Stimulated activated CD8-positive, alpha-beta memory T cell treated with anti-CD3 and anti-CD28 coated beads, Interleukin-15, amount 100 ng/mL, for 4 hours (primary cell): Measurements from ENCODE around the gene TEC.

Experiments used
- DNase-seq, 2 donors: peaks; one replicate each; pipeline ENCODE4 v3.0.0-alpha.2; 2020; ENCODE audit warnings: low read depth in 2 of 2

Gene TEC

DNA sequence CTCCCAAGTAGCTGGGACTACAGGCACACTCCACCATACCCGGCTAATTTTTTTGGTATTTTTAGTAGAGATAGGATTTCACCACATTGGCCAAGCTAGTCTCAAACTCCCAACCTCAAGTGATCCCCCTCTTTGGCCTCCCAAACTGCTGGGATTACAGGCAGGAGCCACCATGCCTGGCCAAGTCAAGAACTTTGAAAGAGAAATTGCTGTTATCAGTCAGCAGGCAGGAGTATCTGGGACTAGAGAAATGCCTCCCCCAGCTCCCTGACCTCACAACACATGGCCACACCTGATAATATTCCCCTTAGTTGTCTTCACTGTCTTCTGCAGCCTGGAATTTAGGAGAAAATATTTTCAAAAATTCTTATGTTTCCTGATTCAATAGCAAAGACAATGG lies 143.0 kb downstream of the TEC start:
- no peak for DNase-seq

- DNase-seq: no peak
These were observed 144.8 kb downstream of the TEC start for GRCh38 chr4:48124870-48125269.

DNA sequence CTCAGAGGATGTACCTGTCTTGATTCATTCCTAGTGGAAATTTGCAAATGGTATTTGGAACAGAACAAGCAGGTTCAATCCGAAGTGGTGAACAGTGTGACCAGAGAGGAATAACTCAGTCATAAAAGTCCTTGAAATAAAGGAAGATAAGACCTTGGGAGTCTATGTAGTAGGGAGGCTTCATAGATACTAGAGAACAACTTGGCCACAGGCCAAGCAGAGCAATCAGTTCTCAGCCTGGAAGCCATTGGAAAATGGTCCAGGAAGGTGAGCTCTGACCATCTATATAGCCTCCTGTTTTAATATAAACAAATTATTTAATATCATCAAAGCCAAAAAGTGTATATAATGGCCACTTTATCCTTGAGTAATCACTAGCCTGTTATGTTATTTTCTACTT lies 146.9 kb downstream of the TEC start:
- DNase-seq: no peak

- DNase-seq: no peak
These were observed 148.5 kb downstream of the TEC start for GRCh38 chr4:48121180-48121579.

DNA sequence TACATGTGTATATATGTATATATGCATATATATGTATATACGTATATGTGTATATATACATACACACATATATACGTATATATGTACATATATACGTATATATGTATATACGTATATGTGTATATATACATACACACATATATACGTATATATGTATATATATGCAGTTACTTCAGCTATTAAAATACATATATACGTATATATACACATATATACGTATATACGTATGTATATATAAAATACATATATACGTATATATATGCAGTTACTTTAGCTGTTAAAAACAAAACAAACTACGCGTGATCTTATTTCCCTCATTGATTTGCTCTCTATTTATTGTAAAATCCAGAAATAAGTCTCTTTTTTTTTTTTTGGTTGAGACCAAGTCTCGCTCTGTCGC lies 149.5 kb downstream of the TEC start:
- no peak for DNase-seq

- no peak for DNase-seq
These were observed 150.0 kb downstream of the TEC start for GRCh38 chr4:48119646-48120045.

GRCh38 chr4:48118081-48118480 lies 151.6 kb downstream of the TEC start:
- DNase-seq: no peak

DNA sequence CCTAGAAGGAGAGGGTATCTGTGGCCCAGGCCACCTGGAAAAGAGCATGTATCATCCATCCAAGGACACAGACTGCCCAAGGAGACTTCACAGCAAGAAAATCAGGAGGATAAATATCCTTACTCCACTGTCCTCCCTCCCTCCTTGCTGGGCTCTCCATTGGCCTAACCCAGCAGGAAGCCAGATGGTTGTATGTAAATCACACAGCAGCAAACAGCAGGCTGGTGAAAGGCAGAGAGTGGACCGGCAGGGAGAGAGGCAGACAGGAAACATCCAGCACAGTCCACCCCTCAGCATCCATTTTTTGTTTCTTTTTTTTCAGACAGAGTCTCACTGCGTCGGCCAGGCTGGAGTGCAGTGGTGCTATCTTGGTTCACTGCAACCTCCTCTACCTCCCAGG lies 153.1 kb downstream of the TEC start:
- no peak for DNase-seq

DNA sequence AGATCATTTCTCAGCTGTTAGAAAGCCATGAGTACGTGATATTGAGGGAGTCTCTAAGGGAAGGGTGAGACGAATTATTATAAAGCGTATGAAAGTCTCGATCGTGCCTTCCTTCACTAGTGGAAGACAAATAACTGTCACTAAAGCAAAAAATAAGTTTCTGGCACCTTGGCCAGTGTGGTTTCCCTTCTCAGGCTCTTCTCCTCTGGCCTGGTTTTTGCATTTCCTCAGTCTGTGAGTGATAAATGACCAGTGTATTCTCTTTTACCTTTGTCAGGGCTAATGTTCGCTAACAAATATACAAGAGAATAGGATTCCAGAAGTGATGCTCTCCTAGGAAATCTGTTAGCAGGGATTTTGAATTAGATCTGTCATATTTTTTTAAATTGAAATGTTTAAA lies 155.2 kb downstream of the TEC start:
- no peak for DNase-seq

GRCh38 chr4:48112017-48112667 lies 157.5 kb downstream of the TEC start:
- no peak for DNase-seq

DNA sequence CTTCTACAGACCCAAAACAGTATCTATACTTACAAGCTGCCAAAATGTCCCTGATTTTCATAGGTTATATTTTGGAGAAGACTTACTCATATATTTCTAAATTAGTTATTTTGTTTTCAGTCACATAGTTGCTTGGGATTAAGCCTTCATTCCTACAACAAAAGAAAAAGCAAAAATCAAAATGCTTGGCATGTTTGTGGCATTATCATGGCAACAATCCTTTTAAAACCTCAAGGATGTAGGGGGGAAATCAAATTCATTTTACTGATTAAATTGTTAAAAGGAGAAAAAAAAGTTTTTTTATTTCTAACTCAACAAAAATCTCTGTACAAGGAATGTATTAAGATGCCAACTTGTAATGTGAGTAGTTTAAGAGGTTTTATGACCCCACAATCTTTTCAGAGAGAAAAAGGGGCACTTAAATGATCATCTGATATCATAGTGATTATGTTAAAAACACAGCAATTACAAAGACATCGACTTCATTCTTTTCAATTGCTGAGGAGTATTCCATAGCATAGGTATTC lies 159.1 kb downstream of the TEC start:
- DNase-seq: no peak

DNA sequence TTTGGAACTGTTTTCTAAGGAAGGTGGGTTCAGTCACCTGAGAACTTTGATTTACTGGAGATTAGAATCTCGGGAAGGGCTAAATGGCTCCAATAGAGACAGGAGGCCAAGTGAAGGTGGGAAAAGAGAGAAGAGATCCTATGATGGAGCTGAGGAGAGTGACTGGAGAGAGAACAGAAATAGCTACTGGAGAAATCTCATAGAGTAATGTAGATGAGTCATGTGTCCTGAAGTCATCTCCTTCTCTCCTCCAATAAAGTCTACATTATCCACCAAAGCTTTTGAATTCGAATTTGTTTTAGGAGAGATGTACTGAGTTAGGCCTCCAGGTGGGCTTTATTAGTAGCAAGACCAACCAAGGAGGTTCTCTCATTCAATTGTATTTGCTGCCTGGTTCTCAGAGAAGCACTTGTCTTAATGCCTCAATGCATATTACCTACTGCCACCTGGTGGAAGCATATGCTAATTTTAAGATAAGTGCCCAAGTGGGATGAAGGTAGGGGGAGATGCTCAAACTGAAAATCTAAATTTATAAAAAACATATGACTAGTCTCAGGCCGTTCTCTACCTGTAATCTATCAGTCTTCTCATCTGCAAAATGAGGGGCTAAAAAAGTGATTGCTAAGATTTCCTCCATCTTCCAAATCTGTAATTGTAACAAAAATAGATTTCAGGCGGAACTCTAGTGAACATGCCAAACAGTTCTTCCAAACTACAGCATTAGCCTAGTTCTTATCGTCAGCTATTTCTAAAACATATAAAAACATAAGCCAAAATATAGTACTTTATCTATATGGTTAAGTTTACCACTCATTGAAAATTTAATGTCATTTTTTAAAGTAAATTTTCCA lies 160.0 kb downstream of the TEC start:
- no peak for DNase-seq

DNA sequence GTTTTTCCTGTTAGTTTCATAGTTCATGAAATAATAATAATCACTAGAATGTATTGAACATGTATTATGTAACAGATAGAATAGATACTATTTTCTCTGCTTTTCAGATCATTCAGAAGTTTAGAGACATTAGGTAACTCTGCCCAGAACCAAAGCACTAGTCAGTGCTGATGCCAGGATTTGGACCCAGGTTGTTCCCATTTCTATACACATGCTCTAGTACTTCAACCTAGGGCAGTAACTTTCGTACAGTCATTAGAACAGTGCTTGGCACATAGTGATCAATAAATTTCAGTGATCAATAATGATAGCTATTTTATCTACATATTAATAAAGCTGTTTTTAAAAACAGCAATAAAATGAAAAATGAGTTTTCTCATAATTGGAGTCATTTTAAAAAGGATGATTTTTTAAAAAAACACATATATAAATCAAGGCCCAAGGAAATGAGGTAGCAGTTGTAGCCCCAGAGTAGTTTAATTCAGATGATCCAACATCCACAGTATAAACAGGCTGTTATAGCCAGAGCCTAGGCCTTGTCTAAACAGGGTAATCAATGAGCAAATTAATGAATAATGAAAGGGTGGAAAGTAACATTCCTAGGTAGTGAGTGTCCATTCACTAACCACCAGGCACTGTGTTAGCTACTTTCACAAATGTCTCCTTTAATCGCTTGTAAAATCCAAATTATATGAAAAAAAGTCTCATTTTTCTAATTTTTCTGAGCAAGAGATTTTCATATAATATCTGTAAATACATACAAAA lies 161.1 kb downstream of the TEC start:
- DNase-seq: no peak

GRCh38 chr4:48105230-48105629 lies 164.4 kb downstream of the TEC start:
- no peak for DNase-seq

DNA sequence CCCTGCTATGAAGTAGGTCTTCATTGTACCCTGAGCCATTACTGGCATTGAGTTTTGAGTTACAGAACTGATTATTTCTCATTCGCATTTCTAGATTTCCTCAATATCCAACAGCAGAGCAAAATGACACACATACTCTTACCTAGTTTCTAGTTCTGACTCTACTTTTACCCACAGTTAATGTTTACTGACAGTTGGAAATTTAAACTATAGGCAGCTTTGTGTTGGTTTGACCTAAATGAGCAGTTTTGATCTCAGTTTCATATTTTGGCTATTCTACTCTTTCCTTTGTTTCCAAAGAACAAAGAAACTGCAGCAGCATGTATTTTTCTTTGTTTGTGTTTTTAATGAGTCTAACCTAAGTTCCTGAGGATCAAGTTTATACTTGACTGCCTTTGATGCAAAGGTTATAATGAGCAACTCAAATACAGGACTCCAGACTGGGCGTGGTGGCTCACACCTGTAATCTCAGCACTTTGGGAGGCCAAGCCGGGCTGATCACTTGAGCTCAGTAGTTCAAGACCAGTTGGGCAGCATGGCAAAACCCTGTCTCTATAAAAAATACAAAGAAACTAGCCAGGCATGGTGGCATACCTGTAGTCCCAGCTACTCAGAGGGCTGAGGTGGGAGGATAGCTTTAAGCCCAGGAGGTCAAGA lies 166.0 kb downstream of the TEC start:
- DNase-seq: no peak

GRCh38 chr4:48102303-48102702 lies 167.3 kb downstream of the TEC start:
- no peak for DNase-seq

DNA sequence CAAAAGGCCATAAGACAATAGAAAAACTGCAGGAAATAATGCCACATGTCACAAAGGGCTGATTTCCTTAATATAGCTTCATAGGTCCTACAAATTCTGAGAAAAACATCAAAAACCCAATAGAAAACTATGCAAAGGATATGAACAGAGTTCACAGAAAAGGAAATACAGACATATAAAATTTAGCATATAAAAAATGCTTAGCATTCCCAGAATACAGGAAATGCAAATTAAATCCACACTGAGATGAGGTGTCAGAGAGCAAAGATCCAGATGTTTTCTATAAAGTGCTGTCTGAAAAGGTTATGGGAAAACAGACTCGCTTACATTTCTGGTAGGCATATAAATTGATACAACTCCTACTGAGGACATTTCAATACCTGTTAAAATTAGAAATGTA lies 169.4 kb downstream of the TEC start:
- no peak for DNase-seq

DNA sequence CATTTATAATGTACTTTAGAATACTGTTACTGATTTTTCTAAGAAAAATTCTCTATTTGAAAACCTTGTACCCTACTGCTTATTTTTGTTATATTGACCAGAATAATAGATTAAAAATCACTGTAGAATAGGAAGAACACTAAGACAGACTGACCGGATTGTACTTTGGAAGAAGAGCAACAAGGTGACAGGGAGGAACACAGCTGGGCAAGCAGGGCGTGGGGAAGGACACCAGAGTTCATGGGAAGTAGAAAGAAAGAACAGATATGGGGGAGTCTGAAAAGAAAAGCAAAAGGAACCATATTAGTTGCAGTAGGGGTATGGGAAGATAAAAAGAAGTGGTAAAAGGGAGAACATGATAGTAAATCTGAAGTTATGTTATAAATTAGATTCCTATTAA lies 174.2 kb downstream of the TEC start:
- DNase-seq: no peak

GRCh38 chr4:48093991-48094416 lies 175.6 kb downstream of the TEC start:
- no peak for DNase-seq

DNA sequence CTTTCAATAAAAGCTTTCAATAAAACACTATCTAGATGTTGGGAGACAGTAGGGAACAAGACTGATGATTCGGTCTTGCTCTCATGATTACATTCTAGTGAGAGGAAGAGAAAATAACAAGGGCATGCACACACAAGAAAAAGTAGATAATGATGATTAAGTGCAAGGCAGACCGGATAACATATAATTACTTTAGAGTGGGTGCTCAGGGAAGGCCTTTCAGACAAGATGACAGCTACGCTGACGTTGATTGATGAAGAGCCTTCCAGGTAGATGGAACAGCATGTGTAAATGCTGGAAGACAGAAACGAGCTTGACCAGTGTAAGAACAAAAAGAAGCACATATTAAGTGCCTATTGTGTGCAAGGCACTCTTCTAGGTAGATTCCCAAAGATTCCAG lies 179.0 kb downstream of the TEC start:
- DNase-seq: no peak

- DNase-seq: no peak
These were observed 183.6 kb downstream of the TEC start for GRCh38 chr4:48085821-48086589.
